Measurements from ENCODE around the gene ZFR.
A peak's percentile ranks its signal among the peaks of the same experiment; 100 is the strongest.
"Not testable (repeated sequence)": the region's sequence is repeated elsewhere in the genome, so short reads cannot be mapped to it uniquely, and the experiment has no call there.

The ZFR gene

DNA sequence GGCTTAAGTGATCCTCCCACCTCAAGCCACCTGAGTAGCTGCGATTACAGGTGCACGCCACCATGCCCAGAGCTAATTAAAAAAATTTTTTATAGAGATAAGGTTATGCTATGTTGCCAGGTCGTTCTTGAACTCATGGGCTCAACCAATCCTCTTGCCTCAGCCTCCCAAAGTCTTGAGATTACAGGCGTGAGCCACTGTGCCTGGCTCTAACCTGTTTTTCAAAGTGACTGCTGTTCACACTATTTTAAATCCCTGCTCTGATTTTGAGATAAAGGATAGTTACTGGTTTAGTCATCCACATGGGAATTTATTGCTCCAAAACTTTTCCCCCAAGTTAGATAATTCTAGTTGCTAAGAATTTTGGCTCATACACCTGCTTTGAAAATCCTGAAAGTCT is 83.6 kb downstream of the ZFR start:
- no peak for DNase-seq (ENCODE audit: low read depth in 2 of 2)

GRCh38 chr5:32358611-32359010 is 85.9 kb downstream of the ZFR start:
- DNase-seq (ENCODE audit: low read depth in 2 of 2) = no peak

GRCh38 chr5:32357658-32358057 is 86.9 kb downstream of the ZFR start:
- DNase-seq (ENCODE audit: low read depth in 2 of 2) = no peak

DNA sequence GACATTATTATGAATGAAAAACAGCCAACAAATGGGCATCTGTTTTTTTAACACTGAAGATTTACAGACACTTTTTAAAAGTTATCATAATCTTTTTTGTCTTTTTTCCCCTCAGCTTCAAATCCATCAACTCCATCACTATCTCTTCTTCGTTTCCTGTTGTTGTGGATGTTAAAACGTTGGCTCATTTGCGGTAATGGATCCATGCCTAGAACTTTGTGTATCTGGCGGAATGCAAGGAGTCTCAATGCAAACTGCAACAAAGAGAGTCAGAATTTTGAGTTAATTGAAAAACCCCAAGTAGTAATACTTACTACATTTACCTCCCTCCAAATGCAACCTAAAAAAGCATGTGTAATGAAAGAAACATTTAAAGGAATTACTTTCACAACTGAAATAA is 88.9 kb downstream of the ZFR start:
- no peak for DNase-seq (ENCODE audit: low read depth in 2 of 2)

DNA sequence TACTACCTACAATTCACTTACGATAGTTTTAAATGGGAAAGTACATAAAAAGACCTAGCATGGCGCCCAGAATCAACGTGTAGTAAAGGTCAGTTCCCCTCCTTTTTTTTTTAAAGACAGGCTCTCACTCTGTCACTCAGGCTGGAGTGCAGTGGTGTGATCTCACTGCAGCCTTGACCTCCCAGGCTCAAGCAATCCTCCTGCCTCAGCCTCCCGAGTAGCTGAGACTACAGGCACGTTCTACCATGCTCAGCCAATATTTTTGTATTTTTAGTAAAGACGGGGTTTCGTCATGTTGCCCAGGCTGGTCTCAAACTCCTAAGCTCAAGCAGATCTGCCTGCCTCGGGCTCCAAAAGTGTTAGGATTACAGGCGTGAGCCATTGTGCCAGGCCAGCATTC is 91.1 kb downstream of the ZFR start:
- DNase-seq (ENCODE audit: low read depth in 2 of 2) = no peak

- DNase-seq (ENCODE audit: low read depth in 2 of 2) = no peak
Observed at GRCh38 chr5:32352685-32353084, 91.9 kb downstream of the ZFR start.

DNA sequence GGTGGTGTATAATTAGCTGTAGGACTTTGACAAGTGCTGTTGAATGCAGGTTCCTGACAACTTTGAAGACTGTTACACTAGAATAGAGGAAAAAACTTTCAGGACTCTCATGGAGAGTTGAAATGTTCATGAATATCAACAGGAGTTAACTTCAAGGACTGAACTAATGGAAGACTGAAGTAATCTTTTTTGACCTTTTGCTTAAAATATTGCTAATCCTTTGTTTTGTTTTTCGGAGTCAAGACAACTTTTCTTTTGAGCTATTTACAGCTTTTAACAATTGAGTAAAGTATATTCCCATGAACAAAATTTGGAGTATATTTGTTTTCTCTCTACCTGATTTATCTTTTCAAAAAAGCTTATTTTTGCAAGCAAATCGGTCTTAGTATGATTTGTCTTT is 97.7 kb downstream of the ZFR start:
- DNase-seq (ENCODE audit: low read depth in 2 of 2) = no peak

DNA sequence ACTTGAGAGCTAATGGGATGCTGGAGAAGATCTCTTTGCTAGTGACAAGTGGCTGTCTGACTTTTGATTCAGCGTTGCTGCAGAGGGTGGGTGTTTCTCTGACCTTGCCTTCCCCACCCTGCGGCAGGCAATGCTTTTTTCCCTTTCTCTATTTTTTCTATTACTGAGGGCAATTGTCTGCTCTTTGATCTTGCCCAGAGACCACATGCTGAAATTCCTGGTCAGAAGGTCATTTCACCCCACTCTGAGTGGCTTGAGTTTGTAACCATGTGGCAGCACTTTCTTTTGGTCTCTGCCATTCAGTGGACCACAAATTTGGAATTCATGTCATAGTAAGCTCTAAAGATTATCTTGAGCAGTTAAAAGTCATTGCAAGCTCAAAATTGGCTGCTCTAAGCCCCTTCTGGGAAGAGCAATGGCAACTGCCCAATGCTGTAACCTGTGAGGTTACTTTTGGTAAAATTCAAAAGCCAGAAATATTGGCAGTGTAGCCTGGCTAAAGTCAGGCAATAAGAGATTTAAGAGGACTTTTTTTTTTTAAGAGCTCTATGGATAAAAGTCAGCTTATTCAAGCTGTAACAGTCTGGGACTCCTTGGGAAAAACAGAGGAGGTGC is 101.4 kb downstream of the ZFR start:
- no peak for DNase-seq (ENCODE audit: low read depth in 2 of 2)

- DNase-seq (ENCODE audit: low read depth in 2 of 2) = no peak
Observed at GRCh38 chr5:32342656-32343055, 101.9 kb downstream of the ZFR start.

- DNase-seq (ENCODE audit: low read depth in 2 of 2) = no peak
Observed at GRCh38 chr5:32339878-32340277, 104.7 kb downstream of the ZFR start.

DNA sequence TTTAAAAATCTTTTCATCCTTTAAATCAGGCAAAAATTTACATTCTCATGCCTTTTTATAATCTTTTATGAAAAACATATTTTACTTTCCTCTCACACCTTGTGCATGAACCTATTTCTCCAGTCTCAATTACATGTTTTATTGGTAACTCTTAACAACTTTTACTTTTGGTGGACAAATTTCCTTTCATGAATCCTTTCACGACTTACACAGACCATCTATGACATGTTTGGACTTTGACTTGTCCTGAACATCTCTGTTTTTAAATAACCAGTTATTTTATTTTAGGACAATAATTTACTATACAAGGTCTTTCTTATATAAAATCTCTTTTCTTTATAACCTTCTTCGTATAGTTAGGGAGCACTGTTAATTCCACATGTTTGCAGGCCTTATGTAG is 105.3 kb downstream of the ZFR start:
- no peak for DNase-seq (ENCODE audit: low read depth in 2 of 2)

- DNase-seq (ENCODE audit: low read depth in 2 of 2) = no peak
Observed at GRCh38 chr5:32332966-32333365, 111.6 kb downstream of the ZFR start.

GRCh38 chr5:32332361-32332760 is 112.2 kb downstream of the ZFR start:
- DNase-seq (ENCODE audit: low read depth in 2 of 2) = no peak

DNA sequence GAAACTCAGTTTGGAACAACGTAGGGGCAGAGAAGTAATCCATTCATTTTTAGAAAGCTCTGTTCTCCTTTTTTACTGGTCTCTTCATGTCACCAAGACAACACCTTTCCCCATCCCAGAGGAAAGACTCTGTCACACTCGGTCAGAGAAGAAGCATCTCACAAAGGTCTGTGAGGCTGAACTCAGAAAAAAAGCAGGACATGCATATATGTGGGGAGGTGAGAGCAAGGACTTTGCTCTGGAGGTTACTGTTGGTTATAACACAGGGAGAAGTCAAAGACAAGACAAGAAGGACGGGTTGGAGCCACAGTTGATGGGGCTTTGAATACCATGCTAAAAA is 112.6 kb downstream of the ZFR start:
- DNase-seq (ENCODE audit: low read depth in 2 of 2) = no peak

DNA sequence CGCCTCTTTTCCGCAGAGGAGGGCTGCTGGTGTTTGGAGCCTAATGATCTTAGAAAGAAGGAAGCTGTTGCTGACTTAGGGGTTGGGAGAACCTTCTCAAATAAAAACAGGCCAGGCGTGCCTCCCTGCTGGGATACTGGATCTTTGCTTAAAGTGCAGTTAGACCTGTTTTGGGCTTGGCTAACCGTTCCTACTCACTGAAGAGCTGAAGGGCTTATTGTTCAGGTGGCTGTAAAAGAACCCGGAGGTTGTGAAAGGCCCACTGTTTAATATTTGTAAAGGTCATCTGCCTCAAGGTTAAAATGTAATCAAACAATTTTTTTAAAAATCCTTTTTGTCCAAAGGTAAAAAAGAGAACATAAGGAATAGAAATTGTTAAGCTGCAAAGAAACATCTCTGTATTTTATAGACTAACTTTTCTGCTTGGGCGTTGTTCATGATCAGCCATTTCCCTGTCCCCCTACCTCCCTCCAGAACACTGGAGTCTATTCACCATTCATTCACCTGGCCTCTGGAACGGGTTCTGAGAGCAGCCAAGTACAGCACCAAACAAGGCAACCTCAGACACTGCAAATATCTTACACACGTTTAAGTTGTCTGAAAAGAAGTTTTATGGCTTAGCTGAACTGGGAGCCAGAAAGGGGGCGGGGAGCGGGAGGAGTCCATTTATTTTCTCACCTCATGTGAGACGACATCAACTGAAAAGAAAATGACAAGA is 113.2 kb downstream of the ZFR start:
- DNase-seq (ENCODE audit: low read depth in 2 of 2) = no peak

DNA sequence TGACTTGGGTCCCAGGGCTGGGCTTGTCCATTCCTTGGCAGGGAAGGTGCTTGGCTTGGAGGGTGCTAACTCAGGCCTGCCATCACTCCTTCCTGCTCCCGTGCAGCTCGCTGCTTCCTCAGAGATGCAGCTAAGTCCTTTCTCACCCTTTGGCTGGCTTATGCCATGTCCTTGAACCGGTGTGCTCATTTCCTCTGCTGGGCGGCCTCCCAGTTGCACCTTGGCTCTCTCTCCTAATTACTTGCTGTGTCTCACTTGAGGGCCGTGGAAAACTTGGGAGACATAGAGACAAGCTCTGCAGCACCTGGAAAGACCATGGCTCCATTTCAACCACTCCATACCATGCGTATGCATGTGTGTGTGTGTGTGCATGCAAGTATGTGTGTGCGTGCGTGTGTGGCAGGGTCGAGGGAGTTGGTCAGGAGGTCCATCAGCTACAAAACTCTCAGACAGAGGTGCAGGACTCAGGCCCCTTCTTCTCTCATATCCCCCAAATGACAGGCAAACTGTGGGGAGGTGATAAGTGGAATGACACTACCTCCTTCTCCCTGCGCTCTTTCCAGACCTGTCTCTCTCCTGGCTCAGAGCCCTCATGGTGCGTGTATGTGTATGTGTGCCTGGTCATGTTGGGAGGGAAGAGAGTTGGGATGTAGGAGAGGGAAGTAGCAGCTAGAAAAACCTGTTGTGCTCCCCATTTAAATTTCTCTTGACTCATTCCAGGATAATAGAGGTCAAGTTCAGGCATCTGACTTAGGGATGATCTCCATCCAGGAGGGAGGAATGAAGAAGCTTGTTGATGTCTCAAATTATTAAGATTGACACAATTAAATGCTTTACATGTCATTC is 114.2 kb downstream of the ZFR start:
- DNase-seq (ENCODE audit: low read depth in 2 of 2) = no peak

DNA sequence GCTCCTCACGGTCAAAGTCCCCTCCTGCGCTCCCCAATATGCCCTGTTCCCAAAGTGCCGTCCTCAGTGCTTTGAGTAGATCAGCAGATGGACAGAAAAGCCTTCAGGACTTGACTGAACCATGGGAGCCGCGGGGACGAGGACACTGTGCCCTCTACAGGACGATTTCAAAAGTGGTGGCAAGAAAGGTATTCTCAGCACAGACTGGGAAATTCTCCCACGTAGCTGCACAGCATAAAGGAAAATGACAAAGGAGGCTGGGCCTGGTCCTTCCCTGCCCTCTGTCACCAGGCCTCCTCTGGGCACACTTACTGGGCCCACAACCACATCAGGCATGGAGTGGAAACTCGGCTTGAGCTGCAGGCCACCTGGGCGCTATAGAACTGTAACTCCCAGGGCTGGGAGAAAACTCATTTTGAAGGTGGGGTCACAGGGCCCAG is 115.1 kb downstream of the ZFR start:
- DNase-seq (ENCODE audit: low read depth in 2 of 2) = peak in 1 of 2 donors; percentile 17

GRCh38 chr5:32326216-32326772 is 118.2 kb downstream of the ZFR start:
- no peak for DNase-seq (ENCODE audit: low read depth in 2 of 2)

DNA sequence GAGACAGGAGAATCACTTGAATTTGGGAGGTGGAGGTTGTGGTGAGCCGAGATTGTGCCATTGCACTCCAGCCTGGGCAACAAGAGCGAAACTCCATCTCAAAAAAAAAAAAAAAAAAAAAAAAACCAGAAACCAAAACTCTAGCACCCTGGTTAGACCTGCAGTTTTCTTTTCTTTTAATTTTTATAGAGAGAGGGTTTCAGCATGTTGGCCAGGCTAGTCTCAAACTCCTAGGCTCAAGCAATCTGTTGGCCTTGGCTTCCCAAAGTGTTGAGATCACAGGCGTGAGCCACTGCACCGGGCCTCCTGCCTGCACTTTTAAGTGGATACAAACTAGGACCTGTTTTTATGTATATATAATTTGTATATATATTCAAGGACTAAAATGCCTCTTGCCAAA is 118.9 kb downstream of the ZFR start:
- no peak for DNase-seq (ENCODE audit: low read depth in 2 of 2)

GRCh38 chr5:32325062-32325461 is 119.5 kb downstream of the ZFR start:
- DNase-seq (ENCODE audit: low read depth in 2 of 2) = no peak

DNA sequence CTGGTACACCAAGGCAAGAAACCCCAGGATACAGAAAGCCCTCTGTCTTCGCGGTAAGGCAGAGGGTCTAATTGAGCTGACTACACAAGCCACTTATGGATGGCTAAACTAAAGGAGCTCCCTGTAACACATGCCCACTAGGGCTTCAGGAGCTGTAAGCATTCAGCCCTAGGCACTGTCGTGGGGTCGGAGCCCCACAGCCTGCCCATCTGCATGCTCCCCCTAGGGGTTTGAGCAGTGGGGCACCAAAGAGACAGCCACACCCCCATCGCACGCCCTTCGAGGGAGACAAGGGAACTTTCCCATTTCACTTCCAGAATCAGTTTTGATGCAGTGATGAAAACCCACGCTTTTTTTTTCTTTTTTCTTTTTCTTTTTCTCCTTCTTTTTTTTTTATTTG is 120.8 kb downstream of the ZFR start:
- DNase-seq (ENCODE audit: low read depth in 2 of 2) = no peak

GRCh38 chr5:32322882-32323281 is 121.7 kb downstream of the ZFR start:
- no peak for DNase-seq (ENCODE audit: low read depth in 2 of 2)

GRCh38 chr5:32321787-32322186 is 122.8 kb downstream of the ZFR start:
- not testable (repeated sequence) for DNase-seq (ENCODE audit: low read depth in 2 of 2)
